Smooth muscle cell (in vitro differentiated cells): ENCODE data around the gene P4HA2. TPM values are rescaled to one million over a fixed set of nuclear protein-coding genes. Genes with fewer than 3 reads are reported as not detected.
A peak's percentile ranks its signal among the peaks of the same experiment; 100 is the strongest.

Experiments
- DNase-seq: peaks from one replicate; lab custom pipeline; 2025; ENCODE audit not compliant: unreplicated experiment; lab: John Stamatoyannopoulos, UW
- H2AFZ ChIP-seq: fragments of 200-600 bp; sonication (generic); 2 replicates; pipeline ENCODE4 v1.6.0; 2016; ENCODE audit warnings: antibody characterized with exemption, low read depth, mild to moderate bottlenecking
- H3F3A ChIP-seq: fragments of 200-600 bp; sonication (generic); 2 replicates; pipeline ENCODE4 v1.6.0; 2017; ENCODE audit warnings: antibody characterized with exemption, low read depth
- H3K27ac ChIP-seq: fragments of 200-600 bp; sonication (generic); 2 replicates; pipeline ENCODE4 v1.5.1; 2016; ENCODE audit warnings: low read depth, mild to moderate bottlenecking
- H3K27me3 ChIP-seq: fragments of 200-600 bp; sonication (generic); 2 replicates; pipeline ENCODE4 v1.6.1; 2016; ENCODE audit warnings: low read depth, mild to moderate bottlenecking
- H3K36me3 ChIP-seq: fragments of 200-600 bp; sonication (generic); 2 replicates; pipeline ENCODE4 v1.5.1; 2016; ENCODE audit warnings: low read depth
- H3K4me1 ChIP-seq: fragments of 200-600 bp; sonication (generic); 2 replicates; pipeline ENCODE4 v1.5.1; 2016; ENCODE audit warnings: low read depth
- H3K4me2 ChIP-seq: fragments of 200-600 bp; sonication (generic); 2 replicates; pipeline ENCODE4 v1.6.0; 2016; ENCODE audit warnings: mild to moderate bottlenecking
- H3K4me3 ChIP-seq: fragments of 200-600 bp; sonication (generic); 2 replicates; pipeline ENCODE4 v1.5.1; 2016; ENCODE audit warnings: mild to moderate bottlenecking
- H3K79me2 ChIP-seq: fragments of 200-600 bp; sonication (generic); 2 replicates; pipeline ENCODE4 v1.6.0; 2016; ENCODE audit warnings: low read depth, mild to moderate bottlenecking
- H3K9ac ChIP-seq: fragments of 200-600 bp; sonication (generic); 2 replicates; pipeline ENCODE4 v1.6.0; 2016; ENCODE audit warnings: low read depth
- H3K9me3 ChIP-seq: fragments of 200-600 bp; sonication (generic); replicated peaks from 2 replicates; pipeline ENCODE4 v1.5.1; 2016; ENCODE audit warnings: low read depth
- H4K20me1 ChIP-seq: fragments of 200-600 bp; sonication (generic); 2 replicates; pipeline ENCODE4 v1.6.0; 2016; ENCODE audit warnings: low read depth
- CTCF ChIP-seq: fragments of 200-600 bp; sonication (generic); IDR thresholded peaks from 2 replicates; pipeline ENCODE4 v1.5.1; 2017; ENCODE audit warnings: borderline replicate concordance, mild to moderate bottlenecking, antibody characterized with exemption; ENCODE audit not compliant: insufficient read depth, poor library complexity, severe bottlenecking
- WGBS: methylation state at CpG from one replicate; pipeline ENCODE4 v1.1.7; 2016; ENCODE audit warnings: low lambda C conversion rate; 5-methylcytosine and 5-hydroxymethylcytosine counted together
- polyA plus RNA-seq: library from polyadenylated mRNA; unstranded; fragments of >200 nt; fragmentation: Nextera tagmentation; extraction: Ambion mirVana; gene quantifications from 2 replicates; pipeline ENCODE4 v1.2.1, GENCODE V29; 2016
- total RNA-seq: library from RNA; depleted of rRNA; stranded (reverse); fragments of >200 nt; gene quantifications from 2 replicates; pipeline ENCODE4 v1.2.3, GENCODE V29; 2014

The P4HA2 gene
- total and polyA plus RNA-seq, 2 experiments from 2014 or later, result 352 to 707 TPM

GRCh38 chr5:132238169-132238744 lies 10.6 kb upstream of the P4HA2 start:
- WGBS, result 45% methylated on average over 1 of the region's 1 CpG
- H3K4me1 ChIP-seq, result peaks cover 3% of the 10 kb centered on the region
- no peaks in the 10 kb centered on the region for H3K36me3 ChIP-seq
- peak overlapping the region; percentile 6 for H3K9ac ChIP-seq
- DNase-seq, result peak; percentile 45
- no peak overlapping the region for H3K4me3 ChIP-seq
- peak overlapping the region; percentile 87 for H3K27ac ChIP-seq
- no peaks in the 10 kb centered on the region for H3K27me3 ChIP-seq
- no peak overlapping the region for H2AFZ ChIP-seq
- H3K4me2 ChIP-seq, result peak overlapping the region; percentile 53
- peak; percentile 77 for TF ChIP-seq CTCF
- peaks cover 15% of the 10 kb centered on the region for H3F3A ChIP-seq
- no peaks in the 10 kb centered on the region for H3K9me3 ChIP-seq
- H3K79me2 ChIP-seq, result no peaks in the 10 kb centered on the region
- H4K20me1 ChIP-seq, result no peaks in the 10 kb centered on the region

GRCh38 chr5:132237670-132238069 lies 10.0 kb upstream of the P4HA2 start:
- Histone ChIP-seq H3K36me3 (no peaks in the 10 kb centered on the region), H3F3A (peaks cover 15% of the 10 kb centered on the region), H3K27ac (peak overlapping the region; percentile 87), H3K9ac (peak overlapping the region; percentile 6), H3K4me2 (peak overlapping the region; percentile 53), H3K4me3 (no peak overlapping the region), H3K79me2 (no peaks in the 10 kb centered on the region), H3K9me3 (no peaks in the 10 kb centered on the region), H3K27me3 (no peaks in the 10 kb centered on the region), H4K20me1 (no peaks in the 10 kb centered on the region), H2AFZ (no peak overlapping the region), H3K4me1 (peaks cover 3% of the 10 kb centered on the region)
- no peak for DNase-seq
- TF ChIP-seq CTCF, result no peak
- 83% methylated on average over 4 of the region's 4 CpGs for WGBS

DNA sequence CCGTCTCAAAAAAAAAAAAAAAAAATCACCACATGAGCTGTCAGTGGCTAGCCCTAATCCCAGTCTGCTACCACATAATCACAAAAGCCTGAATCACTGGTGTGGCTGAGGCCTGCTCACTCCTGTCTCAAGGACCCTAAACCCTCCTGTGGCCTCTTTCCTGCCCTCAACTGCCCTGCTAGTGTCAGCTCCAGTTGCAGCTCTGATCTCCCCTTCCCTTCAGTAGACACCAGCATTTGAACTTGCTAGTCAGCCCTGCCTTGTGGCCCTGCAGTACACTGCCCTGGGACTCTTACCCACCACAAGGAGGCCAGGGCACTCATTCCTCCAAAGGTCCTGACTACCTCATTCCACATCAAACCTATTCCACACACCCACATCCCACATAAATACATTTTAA lies 9.5 kb upstream of the P4HA2 start:
- Histone ChIP-seq H3K4me2 (peak overlapping the region; percentile 53), H2AFZ (no peak overlapping the region), H3K79me2 (no peaks in the 10 kb centered on the region), H3K27ac (peak overlapping the region; percentile 87), H3K4me3 (no peak overlapping the region), H3K9me3 (no peaks in the 10 kb centered on the region), H3K9ac (no peak overlapping the region), H3F3A (peaks cover 15% of the 10 kb centered on the region), H3K36me3 (no peaks in the 10 kb centered on the region), H3K4me1 (peaks cover 3% of the 10 kb centered on the region), H3K27me3 (no peaks in the 10 kb centered on the region), H4K20me1 (no peaks in the 10 kb centered on the region)
- no peak for DNase-seq
- peak; percentile 37 for TF ChIP-seq CTCF
- 7% methylated on average over 1 of the region's 1 CpG for WGBS

DNA sequence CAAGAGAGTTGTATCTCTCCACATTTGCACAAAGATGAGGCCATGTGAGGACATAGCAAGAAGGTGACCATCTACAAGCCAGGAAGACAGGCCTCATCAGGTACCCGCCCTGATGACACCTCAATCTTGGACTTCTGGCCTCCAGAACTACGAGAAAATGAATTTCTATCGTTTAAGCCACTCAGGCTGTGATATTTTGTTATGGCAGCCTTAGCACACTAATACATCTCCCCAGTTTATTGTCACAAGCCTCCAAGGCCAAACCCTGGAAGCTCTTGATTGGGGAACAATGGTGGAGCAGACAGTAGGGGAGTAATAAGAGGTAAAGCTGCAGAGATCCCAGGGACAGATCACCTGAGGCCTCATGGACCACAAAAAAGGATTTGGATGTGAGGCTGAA lies 7.7 kb upstream of the P4HA2 start:
- 99% methylated on average over 3 of the region's 3 CpGs for WGBS
- peaks cover 15% of the 10 kb centered on the region for H3F3A ChIP-seq
- H3K9me3 ChIP-seq, result no peaks in the 10 kb centered on the region
- no peak overlapping the region for H3K9ac ChIP-seq
- H2AFZ ChIP-seq, result no peak overlapping the region
- DNase-seq, result no peak
- no peak overlapping the region for H3K4me2 ChIP-seq
- no peak overlapping the region for H3K27ac ChIP-seq
- no peak overlapping the region for H3K4me3 ChIP-seq
- H3K27me3 ChIP-seq, result no peaks in the 10 kb centered on the region
- H3K79me2 ChIP-seq, result no peaks in the 10 kb centered on the region
- H4K20me1 ChIP-seq, result no peaks in the 10 kb centered on the region
- TF ChIP-seq CTCF, result no peak
- peaks cover 3% of the 10 kb centered on the region for H3K4me1 ChIP-seq
- H3K36me3 ChIP-seq, result no peaks in the 10 kb centered on the region
